Measurements from ENCODE around the gene SPOCK1. TPM values are rescaled to one million over a fixed set of nuclear protein-coding genes. Genes with fewer than 3 reads are reported as not detected.

Gene SPOCK1
- total and polyA plus RNA-seq, 2 donors (not counting 3 experiments of a cell fraction or from before 2014, with no cell fraction given) = 144 to 280 TPM

DNA sequence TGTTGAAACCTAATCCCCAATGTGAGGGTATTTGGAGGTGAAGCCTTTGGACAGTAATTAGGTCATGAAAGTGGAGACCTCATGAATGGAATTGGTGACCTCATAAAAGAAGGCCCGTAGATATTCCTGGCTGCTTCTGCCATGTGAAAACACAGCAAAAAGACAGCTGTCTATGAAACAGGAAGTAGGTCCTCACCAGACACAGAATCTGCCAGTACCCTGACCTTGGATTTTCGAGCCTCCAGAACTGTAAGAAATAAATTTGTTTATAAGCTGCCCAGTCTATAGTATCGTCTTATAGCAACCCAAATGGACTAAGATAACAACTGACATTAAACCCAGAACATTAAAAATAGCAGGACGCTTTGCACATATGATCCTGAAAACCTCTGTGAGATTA lies 371.1 kb downstream of the SPOCK1 start:
- Histone ChIP-seq H3K27me3 (ENCODE audit: control insufficient read depth in 2 of 2, insufficient read depth in 2 of 2, low read length in 2 of 2) (no peaks in the 10 kb centered on the region), H3K27ac (ENCODE audit: insufficient read depth, low read depth, low read length) (no peak overlapping the region), H3K9ac (replicated peaks; ENCODE audit: extremely low read depth, insufficient read depth, low read length) (no peak overlapping the region), H3K4me1 (ENCODE audit: control insufficient read depth, extremely low read depth, insufficient read depth, low read length) (no peaks in the 10 kb centered on the region), H4K20me1 (replicated peaks; ENCODE audit: control insufficient read depth, extremely low read depth, insufficient read depth, low read length) (no peaks in the 10 kb centered on the region), H3K4me2 (ENCODE audit: insufficient read depth, low read length) (no peak overlapping the region), H3K79me2 (ENCODE audit: control insufficient read depth, insufficient read depth, low read length) (peaks cover 2% of the 10 kb centered on the region), H3K9me3 (replicated peaks; ENCODE audit: control insufficient read depth, insufficient read depth, low read length) (no peaks in the 10 kb centered on the region), H3K4me3 (replicated peaks in 1 of 3; ENCODE audit: insufficient read depth in 1 of 3, low read depth in 1 of 3, low read length in 3 of 3) (no peak overlapping the region), H2AFZ (ENCODE audit: low read depth, low read length) (no peak overlapping the region), H3K36me3 (ENCODE audit: control insufficient read depth in 2 of 2, extremely low read depth in 1 of 2, insufficient read depth in 2 of 2, low read length in 2 of 2) (no peaks in the 10 kb centered on the region), H3K9me1 (replicated peaks; ENCODE audit: control insufficient read depth, extremely low read depth, insufficient read depth, low read length) (no peaks in the 10 kb centered on the region)
- TF ChIP-seq MYC (IDR thresholded peaks at IDR 0.05; ENCODE audit: low read depth, low read length) = no peak
- no peak for TF ChIP-seq FOS (IDR thresholded peaks at IDR 0.05; ENCODE audit: borderline replicate concordance, insufficient read depth, low read length)
- TF ChIP-seq GATA2 (IDR thresholded peaks at IDR 0.05; ENCODE audit: insufficient read depth, insufficient read length, low read depth, low read length) = no peak
- TF ChIP-seq, protein P1, sequence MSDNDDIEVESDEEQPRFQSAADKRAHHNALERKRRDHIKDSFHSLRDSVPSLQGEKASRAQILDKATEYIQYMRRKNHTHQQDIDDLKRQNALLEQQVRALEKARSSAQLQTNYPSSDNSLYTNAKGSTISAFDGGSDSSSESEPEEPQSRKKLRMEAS (IDR thresholded peaks at IDR 0.05; ENCODE audit: insufficient read depth, insufficient read length) = no peak
- TF ChIP-seq, protein P2, sequence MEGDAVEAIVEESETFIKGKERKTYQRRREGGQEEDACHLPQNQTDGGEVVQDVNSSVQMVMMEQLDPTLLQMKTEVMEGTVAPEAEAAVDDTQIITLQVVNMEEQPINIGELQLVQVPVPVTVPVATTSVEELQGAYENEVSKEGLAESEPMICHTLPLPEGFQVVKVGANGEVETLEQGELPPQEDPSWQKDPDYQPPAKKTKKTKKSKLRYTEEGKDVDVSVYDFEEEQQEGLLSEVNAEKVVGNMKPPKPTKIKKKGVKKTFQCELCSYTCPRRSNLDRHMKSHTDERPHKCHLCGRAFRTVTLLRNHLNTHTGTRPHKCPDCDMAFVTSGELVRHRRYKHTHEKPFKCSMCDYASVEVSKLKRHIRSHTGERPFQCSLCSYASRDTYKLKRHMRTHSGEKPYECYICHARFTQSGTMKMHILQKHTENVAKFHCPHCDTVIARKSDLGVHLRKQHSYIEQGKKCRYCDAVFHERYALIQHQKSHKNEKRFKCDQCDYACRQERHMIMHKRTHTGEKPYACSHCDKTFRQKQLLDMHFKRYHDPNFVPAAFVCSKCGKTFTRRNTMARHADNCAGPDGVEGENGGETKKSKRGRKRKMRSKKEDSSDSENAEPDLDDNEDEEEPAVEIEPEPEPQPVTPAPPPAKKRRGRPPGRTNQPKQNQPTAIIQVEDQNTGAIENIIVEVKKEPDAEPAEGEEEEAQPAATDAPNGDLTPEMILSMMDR (IDR thresholded peaks at IDR 0.05; ENCODE audit: extremely low read depth in 1 of 2, insufficient read depth in 1 of 2, low read depth in 1 of 2, low read length in 2 of 2) = no peak
- no peak for TF ChIP-seq JUN (IDR thresholded peaks at IDR 0.05; ENCODE audit: borderline replicate concordance, insufficient read depth, insufficient read length, low read depth)
- no peak for TF ChIP-seq EZH2 (IDR thresholded peaks at IDR 0.05; ENCODE audit: borderline replicate concordance, low read depth, low read length, severe bottlenecking)
- ChIA-PET CTCF (interaction anchor here (1.3 kb wide), 1 partner anchor 40 kb away, joined by 3 read pairs; no protein-coding TSS in a partner anchor), POLR2A (no interaction called here)
- dilution Hi-C loops (cut with MboI; ENCODE audit: extremely low pct_ligation_motif_present, low sequenced_read_pairs) (no loop called here), intact Hi-C loops (cut with micrococcal nuclease) (no loop called here)
- no peak for FAIRE-seq
- BruUV-seq (replicated peaks) = no TSS peak
- no peak for DNase-seq (ENCODE audit: low read depth, low spot score)

Data from endothelial cell of umbilical vein (primary cell).